HPDE6-E6E7 (cell line): ENCODE results near the gene MXI1.
"Not testable (repeated sequence)": the region's sequence is repeated elsewhere in the genome, so short reads cannot be mapped to it uniquely, and the experiment has no call there.

Experiments used
- DNase-seq: peaks from one replicate; pipeline ENCODE4 v3.0.0; 2011; ENCODE audit warnings: missing footprints; ENCODE audit errors: extremely low spot score

Gene MXI1

GRCh38 chr10:110239892-110240291, 32.5 kb downstream of the MXI1 start:
- no peak for DNase-seq

- no peak for DNase-seq
These were observed 34.0 kb downstream of the MXI1 start for GRCh38 chr10:110241407-110241806.

- DNase-seq = no peak
These were observed 34.4 kb downstream of the MXI1 start for GRCh38 chr10:110241841-110242240.

- DNase-seq = no peak
These were observed 35.1 kb downstream of the MXI1 start for GRCh38 chr10:110242511-110242910.

GRCh38 chr10:110244550-110244949, 37.1 kb downstream of the MXI1 start:
- no peak for DNase-seq

GRCh38 chr10:110247833-110248232, 40.4 kb downstream of the MXI1 start:
- DNase-seq = not testable (repeated sequence)

- not testable (repeated sequence) for DNase-seq
These were observed 42.1 kb downstream of the MXI1 start for GRCh38 chr10:110249489-110249888.

GRCh38 chr10:110251392-110251791, 44.0 kb downstream of the MXI1 start:
- not testable (repeated sequence) for DNase-seq

GRCh38 chr10:110252151-110252550, 44.7 kb downstream of the MXI1 start:
- no peak for DNase-seq

GRCh38 chr10:110254467-110254866, 47.1 kb downstream of the MXI1 start:
- DNase-seq = no peak

- no peak for DNase-seq
These were observed 51.1 kb downstream of the MXI1 start for GRCh38 chr10:110258542-110258941.

GRCh38 chr10:110259317-110259716, 51.9 kb downstream of the MXI1 start:
- DNase-seq = no peak

GRCh38 chr10:110260746-110261477, 53.5 kb downstream of the MXI1 start:
- DNase-seq = no peak

- no peak for DNase-seq
These were observed 55.8 kb downstream of the MXI1 start for GRCh38 chr10:110263164-110263563.

GRCh38 chr10:110265573-110266193, 58.3 kb downstream of the MXI1 start:
- DNase-seq = no peak

GRCh38 chr10:110267276-110267675, 59.9 kb downstream of the MXI1 start:
- DNase-seq = no peak

GRCh38 chr10:110268442-110268841, 61.0 kb downstream of the MXI1 start:
- DNase-seq = no peak

- DNase-seq = no peak
These were observed 61.6 kb downstream of the MXI1 start for GRCh38 chr10:110268971-110269370.

GRCh38 chr10:110269374-110270318, 62.2 kb downstream of the MXI1 start:
- no peak for DNase-seq

- DNase-seq = not testable (repeated sequence)
These were observed 65.6 kb downstream of the MXI1 start for GRCh38 chr10:110272995-110273394.

GRCh38 chr10:110273474-110273873, 66.1 kb downstream of the MXI1 start:
- DNase-seq = peak; percentile 16

GRCh38 chr10:110274072-110274627, 66.7 kb downstream of the MXI1 start:
- DNase-seq = no peak
